BLaER1 (cell line): ENCODE results near the gene FLNB.

ENCODE experiments used
- H3K27ac ChIP-seq: shearing (Covaris generic); formaldehyde crosslinking; 2 replicates; pipeline ENCODE4 v1.8.1; 2022
- H3K27me3 ChIP-seq: shearing (Covaris generic); formaldehyde crosslinking; 2 replicates; pipeline ENCODE4 v1.8.1; 2022
- H3K36me3 ChIP-seq: shearing (Covaris generic); formaldehyde crosslinking; 2 replicates; pipeline ENCODE4 v1.8.1; 2022
- H3K4me1 ChIP-seq: shearing (Covaris generic); formaldehyde crosslinking; 2 replicates; pipeline ENCODE4 v1.8.1; 2022
- H3K4me2 ChIP-seq: shearing (Covaris generic); formaldehyde crosslinking; 2 replicates; pipeline ENCODE4 v1.8.1; 2022
- H3K4me3 ChIP-seq: shearing (Covaris generic); formaldehyde crosslinking; 2 replicates; pipeline ENCODE4 v1.8.1; 2022
- H3K9ac ChIP-seq: shearing (Covaris generic); formaldehyde crosslinking; 2 replicates; pipeline ENCODE4 v1.8.1; 2022
- H3K9me3 ChIP-seq: shearing (Covaris generic); formaldehyde crosslinking; 2 replicates; pipeline ENCODE4 v1.8.1; 2022
- H4K20me1 ChIP-seq: shearing (Covaris generic); formaldehyde crosslinking; 2 replicates; pipeline ENCODE4 v1.8.1; 2022
- Cebpa-rat ChIP-seq: shearing (Covaris generic); IDR thresholded peaks from 2 replicates; pipeline ENCODE4 v1.8.1; 2022

FLNB gene

DNA sequence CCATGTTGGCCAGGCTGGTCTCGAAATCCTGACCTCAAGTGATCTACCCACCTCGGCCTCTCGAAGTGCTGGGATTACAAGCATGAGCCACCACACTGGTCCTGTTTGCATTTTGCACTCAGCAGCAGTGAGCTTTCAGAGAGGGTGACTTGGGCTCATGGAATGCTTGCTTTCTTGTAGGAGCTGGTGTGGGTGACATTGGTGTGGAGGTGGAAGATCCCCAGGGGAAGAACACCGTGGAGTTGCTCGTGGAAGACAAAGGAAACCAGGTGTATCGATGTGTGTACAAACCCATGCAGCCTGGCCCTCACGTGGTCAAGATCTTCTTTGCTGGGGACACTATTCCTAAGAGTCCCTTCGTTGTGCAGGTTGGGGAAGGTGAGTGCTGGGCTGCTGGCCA, 90.3 kb downstream of the FLNB start:
- H3K9ac ChIP-seq: no peak overlapping the region
- peaks cover 90% of the 10 kb centered on the region for H3K36me3 ChIP-seq
- no peaks in the 10 kb centered on the region for H3K4me1 ChIP-seq
- H3K27me3 ChIP-seq: no peaks in the 10 kb centered on the region
- no peak for TF ChIP-seq Cebpa-rat
- H4K20me1 ChIP-seq: no peaks in the 10 kb centered on the region
- no peak overlapping the region for H3K27ac ChIP-seq
- no peak overlapping the region for H3K4me2 ChIP-seq
- no peak overlapping the region for H3K4me3 ChIP-seq
- H3K9me3 ChIP-seq: no peaks in the 10 kb centered on the region

DNA sequence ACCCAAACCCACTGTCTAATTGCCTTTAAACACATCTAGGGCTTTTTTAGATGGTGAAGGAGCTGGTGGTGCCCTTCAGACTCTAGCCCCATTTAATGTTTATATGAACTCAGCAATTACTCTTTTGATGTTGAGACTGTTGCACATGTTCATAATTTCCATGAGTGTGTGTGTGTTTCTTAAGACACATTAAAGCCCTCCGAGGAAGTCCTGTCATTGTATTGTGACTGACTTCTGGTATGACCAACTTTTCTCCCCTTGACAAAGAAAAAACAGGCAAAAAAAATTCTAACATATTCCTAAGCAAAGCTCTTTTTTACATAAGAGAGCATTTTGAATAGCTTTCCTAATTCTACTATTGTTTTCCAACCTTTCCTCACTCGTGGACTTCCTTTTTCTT, 91.6 kb downstream of the FLNB start:
- Histone ChIP-seq H3K36me3 (peaks cover 98% of the 10 kb centered on the region), H3K4me2 (no peak overlapping the region), H3K9ac (no peak overlapping the region), H3K4me1 (no peaks in the 10 kb centered on the region), H4K20me1 (no peaks in the 10 kb centered on the region), H3K9me3 (no peaks in the 10 kb centered on the region), H3K27me3 (no peaks in the 10 kb centered on the region), H3K27ac (no peak overlapping the region), H3K4me3 (no peak overlapping the region)
- no peak for TF ChIP-seq Cebpa-rat

DNA sequence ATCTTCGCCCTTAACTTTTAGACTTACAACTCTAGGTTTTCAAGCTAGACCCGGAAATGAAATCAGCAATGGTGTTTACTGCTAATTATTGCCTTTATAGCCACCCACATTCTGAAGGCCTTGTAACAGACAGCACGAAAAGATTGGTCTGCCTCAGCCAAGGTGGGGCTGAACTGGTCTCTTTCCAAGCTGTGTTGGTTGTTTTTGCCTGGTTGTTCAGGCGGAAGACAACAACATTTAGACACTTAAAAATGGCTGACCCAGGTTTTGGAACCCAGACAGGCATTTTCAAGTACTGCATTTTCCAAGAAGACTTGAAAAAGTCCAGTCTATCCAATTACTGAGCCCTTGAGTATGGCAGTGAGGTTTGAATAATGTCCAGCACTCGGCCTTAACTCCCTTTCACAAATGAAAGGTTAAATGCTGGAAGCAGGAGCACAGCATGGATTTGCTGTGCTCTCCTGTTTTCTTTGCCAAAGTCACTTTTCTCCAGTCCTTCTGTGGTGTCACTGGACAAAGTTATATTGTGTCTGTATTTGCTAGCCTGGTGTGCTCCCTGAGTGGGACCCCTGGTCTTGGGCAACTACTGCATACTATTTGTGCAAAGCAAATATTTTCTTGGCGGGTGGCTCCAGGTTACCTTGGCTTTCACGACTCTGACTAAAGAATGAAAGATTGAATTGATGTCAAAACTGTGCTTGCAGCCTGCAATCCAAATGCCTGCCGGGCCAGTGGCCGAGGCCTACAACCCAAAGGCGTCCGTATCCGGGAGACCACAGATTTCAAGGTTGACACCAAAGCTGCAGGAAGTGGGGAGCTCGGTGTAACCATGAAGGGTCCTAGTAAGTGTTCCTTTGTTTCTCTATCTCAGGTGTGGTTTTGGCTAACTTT, 93.5 kb downstream of the FLNB start:
- H4K20me1 ChIP-seq: no peaks in the 10 kb centered on the region
- no peak overlapping the region for H3K9ac ChIP-seq
- no peak overlapping the region for H3K27ac ChIP-seq
- no peaks in the 10 kb centered on the region for H3K27me3 ChIP-seq
- H3K36me3 ChIP-seq: peaks cover 98% of the 10 kb centered on the region
- no peak for TF ChIP-seq Cebpa-rat
- H3K9me3 ChIP-seq: no peaks in the 10 kb centered on the region
- no peak overlapping the region for H3K4me3 ChIP-seq
- no peak overlapping the region for H3K4me2 ChIP-seq
- no peaks in the 10 kb centered on the region for H3K4me1 ChIP-seq

DNA sequence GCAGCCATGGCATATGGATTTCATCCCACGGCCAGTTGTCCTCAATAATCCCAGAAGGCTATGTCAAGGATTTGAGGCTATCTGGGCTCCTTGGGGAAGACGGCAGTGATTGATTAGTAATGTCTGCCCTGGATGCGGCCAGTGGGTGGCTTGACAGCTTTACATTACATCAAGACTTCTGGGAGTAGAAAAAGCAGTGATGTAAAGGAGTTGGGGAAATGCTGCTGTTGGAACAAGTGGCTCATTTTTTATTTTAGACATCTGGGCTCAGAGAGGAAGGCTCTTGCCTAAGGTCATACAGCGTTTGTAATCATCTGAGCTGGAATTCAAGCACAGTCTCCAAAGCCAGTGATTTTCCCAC, 94.1 kb downstream of the FLNB start:
- Histone ChIP-seq H3K4me1 (no peaks in the 10 kb centered on the region), H3K27me3 (no peaks in the 10 kb centered on the region), H3K9ac (no peak overlapping the region), H3K4me3 (no peak overlapping the region), H4K20me1 (no peaks in the 10 kb centered on the region), H3K4me2 (no peak overlapping the region), H3K9me3 (no peaks in the 10 kb centered on the region), H3K27ac (no peak overlapping the region), H3K36me3 (peaks cover 98% of the 10 kb centered on the region)
- no peak for TF ChIP-seq Cebpa-rat

DNA sequence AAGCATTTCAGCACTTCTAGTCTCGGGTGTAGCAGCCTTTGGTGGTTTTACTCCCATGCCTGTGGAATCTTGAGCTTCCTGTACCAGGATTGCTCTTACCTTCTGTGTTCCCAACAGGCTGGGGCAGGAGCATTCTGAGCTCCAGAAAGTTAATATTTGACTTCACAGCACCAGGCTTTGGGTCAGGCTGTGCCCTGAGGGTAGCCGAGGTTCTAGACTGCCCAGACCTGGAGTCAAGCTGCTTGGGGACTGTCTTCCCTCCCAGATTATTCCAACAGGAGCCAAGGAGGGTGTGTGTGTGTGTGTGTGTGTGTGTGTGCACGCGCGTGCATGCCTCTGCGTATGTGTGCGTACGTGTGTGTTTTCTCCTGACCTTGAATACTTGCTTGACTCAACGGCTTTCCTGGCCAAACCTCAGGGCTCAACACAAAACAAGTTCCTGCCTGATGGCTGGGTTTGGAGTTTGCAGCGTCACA, 94.8 kb downstream of the FLNB start:
- no peak for TF ChIP-seq Cebpa-rat
- no peaks in the 10 kb centered on the region for H3K9me3 ChIP-seq
- no peaks in the 10 kb centered on the region for H4K20me1 ChIP-seq
- peaks cover 98% of the 10 kb centered on the region for H3K36me3 ChIP-seq
- no peak overlapping the region for H3K9ac ChIP-seq
- H3K4me1 ChIP-seq: no peaks in the 10 kb centered on the region
- H3K4me2 ChIP-seq: no peak overlapping the region
- no peak overlapping the region for H3K27ac ChIP-seq
- no peak overlapping the region for H3K4me3 ChIP-seq
- H3K27me3 ChIP-seq: no peaks in the 10 kb centered on the region

DNA sequence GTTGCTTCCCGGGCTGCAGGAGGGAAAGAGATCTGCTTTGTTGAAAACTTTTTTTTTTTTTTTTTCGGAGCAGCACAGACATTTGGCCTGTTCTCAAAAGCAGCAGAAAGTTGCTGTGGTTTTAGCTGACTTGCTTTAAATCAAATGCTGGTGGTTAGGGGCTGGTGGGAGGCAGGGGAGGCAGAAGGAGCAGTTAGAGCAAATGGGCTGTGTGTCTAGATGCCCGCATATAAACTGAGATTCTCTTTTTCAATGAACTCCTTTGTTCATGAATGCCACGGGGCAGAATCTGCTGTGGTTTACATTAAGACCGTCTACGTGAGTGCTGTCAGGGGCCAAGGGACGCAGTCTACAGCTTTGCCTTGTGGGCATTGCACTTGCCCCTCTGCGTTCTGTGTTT, 95.9 kb downstream of the FLNB start:
- Histone ChIP-seq H3K4me3 (no peak overlapping the region), H3K9ac (no peak overlapping the region), H3K36me3 (peaks cover 98% of the 10 kb centered on the region), H3K4me2 (no peak overlapping the region), H4K20me1 (no peaks in the 10 kb centered on the region), H3K4me1 (no peaks in the 10 kb centered on the region), H3K9me3 (no peaks in the 10 kb centered on the region), H3K27me3 (no peaks in the 10 kb centered on the region), H3K27ac (no peak overlapping the region)
- TF ChIP-seq Cebpa-rat: no peak

DNA sequence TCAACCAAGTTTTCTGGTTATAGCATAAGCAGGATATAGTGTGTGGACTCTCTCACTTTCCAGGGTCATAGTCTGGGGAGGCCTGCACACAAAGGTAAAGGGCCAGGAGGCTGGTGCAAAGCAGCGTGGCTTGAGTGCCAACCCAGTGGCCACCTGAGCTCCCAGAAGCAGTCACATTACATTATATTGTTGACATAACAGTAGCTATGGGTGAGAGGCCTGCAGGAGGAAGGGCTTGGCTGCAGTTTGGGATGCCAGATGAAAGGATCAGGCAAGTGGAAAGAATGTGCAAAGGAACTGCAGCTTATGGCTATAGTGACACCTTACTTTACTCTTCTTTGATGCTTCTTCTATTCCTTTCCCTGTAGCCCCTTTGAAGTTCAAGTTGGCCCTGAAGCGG, 96.5 kb downstream of the FLNB start:
- peaks cover 98% of the 10 kb centered on the region for H3K36me3 ChIP-seq
- H4K20me1 ChIP-seq: no peaks in the 10 kb centered on the region
- no peak overlapping the region for H3K4me3 ChIP-seq
- no peaks in the 10 kb centered on the region for H3K9me3 ChIP-seq
- no peak overlapping the region for H3K9ac ChIP-seq
- H3K27me3 ChIP-seq: no peaks in the 10 kb centered on the region
- no peak overlapping the region for H3K27ac ChIP-seq
- H3K4me1 ChIP-seq: no peaks in the 10 kb centered on the region
- TF ChIP-seq Cebpa-rat: no peak
- no peak overlapping the region for H3K4me2 ChIP-seq

DNA sequence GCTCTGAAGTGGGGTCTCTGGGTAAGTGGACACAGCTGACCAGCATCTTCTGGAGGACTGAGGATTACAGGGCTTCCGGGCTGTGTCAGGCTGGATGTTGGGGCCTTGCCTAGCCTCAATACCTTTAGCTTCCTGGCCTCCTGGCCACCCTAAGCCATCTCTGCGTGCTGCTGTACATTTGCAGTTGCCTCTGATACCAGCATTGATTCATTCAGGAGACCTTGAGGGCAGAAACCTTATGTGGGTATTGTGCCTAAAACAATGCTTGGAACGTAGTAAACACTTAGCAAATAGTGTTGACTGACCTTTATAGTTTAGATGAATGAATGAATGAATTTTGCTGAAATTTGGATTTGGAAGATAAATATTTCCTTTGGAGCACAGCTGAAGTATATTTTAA, 97.0 kb downstream of the FLNB start:
- no peak overlapping the region for H3K4me2 ChIP-seq
- H3K4me1 ChIP-seq: no peaks in the 10 kb centered on the region
- no peak overlapping the region for H3K27ac ChIP-seq
- no peaks in the 10 kb centered on the region for H3K9me3 ChIP-seq
- no peak for TF ChIP-seq Cebpa-rat
- no peaks in the 10 kb centered on the region for H3K27me3 ChIP-seq
- H4K20me1 ChIP-seq: no peaks in the 10 kb centered on the region
- no peak overlapping the region for H3K9ac ChIP-seq
- H3K36me3 ChIP-seq: peaks cover 99% of the 10 kb centered on the region
- H3K4me3 ChIP-seq: no peak overlapping the region

DNA sequence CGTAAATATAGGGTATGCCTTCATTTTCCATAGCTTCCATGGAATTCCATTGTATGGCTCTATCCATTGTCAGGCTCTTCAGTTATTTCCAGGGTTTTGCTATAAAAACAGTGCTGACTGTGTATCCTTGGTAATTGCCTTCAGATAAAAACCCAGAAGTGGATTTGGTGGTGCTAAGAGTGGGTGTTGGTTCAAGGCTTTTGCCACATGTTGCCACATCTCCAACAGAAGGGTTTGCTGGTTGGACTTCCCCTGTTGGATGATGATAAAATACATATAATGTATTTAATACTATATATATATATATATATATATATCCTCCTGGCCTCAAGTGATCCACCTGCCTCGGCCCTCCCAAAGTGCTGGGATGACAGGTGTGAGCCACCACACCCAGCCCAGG, 97.8 kb downstream of the FLNB start:
- no peak for TF ChIP-seq Cebpa-rat
- H4K20me1 ChIP-seq: no peaks in the 10 kb centered on the region
- H3K36me3 ChIP-seq: peaks cover 98% of the 10 kb centered on the region

DNA sequence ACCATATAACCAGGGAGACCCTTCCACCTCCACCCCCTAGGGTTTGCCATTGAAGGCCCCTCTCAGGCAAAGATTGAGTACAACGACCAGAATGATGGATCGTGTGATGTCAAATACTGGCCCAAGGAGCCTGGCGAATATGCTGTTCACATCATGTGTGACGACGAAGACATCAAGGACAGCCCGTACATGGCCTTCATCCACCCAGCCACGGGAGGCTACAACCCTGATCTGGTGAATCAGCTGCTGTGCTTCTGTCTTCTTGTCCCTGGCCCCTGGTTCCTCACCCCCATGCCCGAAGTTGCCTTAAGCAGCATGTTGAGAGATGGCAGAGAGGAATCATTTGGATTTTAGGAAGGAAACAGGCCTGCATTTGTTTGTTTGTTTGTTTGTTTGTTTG, 98.4 kb downstream of the FLNB start:
- no peaks in the 10 kb centered on the region for H3K27me3 ChIP-seq
- TF ChIP-seq Cebpa-rat: no peak
- no peaks in the 10 kb centered on the region for H3K4me1 ChIP-seq
- H3K9me3 ChIP-seq: no peaks in the 10 kb centered on the region
- no peaks in the 10 kb centered on the region for H4K20me1 ChIP-seq
- H3K9ac ChIP-seq: no peak overlapping the region
- H3K4me3 ChIP-seq: no peak overlapping the region
- H3K36me3 ChIP-seq: peaks cover 98% of the 10 kb centered on the region
- no peak overlapping the region for H3K4me2 ChIP-seq
- no peak overlapping the region for H3K27ac ChIP-seq

More for the DNA sequence above, 97.8 kb downstream of the FLNB start:
- Histone ChIP-seq H3K9me3 (no peaks in the 10 kb centered on the region), H3K4me2 (no peak overlapping the region), H3K9ac (no peak overlapping the region), H3K27ac (no peak overlapping the region), H3K27me3 (no peaks in the 10 kb centered on the region), H3K4me1 (no peaks in the 10 kb centered on the region), H3K4me3 (no peak overlapping the region)
